Small intestine (tissue), 7 donors: ENCODE data around the gene TMEM14A. TPM values are rescaled to one million over a fixed set of nuclear protein-coding genes. Genes with fewer than 3 reads are reported as not detected.

ENCODE experiments used
- DNase-seq, 2 donors: peaks; one replicate each; pipeline versions ENCODE4 v3.0.0 to v3.0.0-alpha.2; 2013
- FAIRE-seq: peaks from 2 replicates; lab custom pipeline; 2012; peaks lifted over from hg19 to GRCh38; lab: Jason Lieb, UNC
- H3K27ac ChIP-seq, 3 donors: one replicate each; pipeline ENCODE4 v1.5.1; 2013; ENCODE audit warnings: low read length in 2 of 3, mild to moderate bottlenecking in 2 of 3, control low read depth in 1 of 3, inconsistent platforms in 1 of 3, low read depth in 1 of 3, moderate library complexity in 1 of 3
- H3K27me3 ChIP-seq, 3 donors: one replicate each; pipeline ENCODE4 v1.6.1; 2013; ENCODE audit warnings: low read length in 3 of 3, inconsistent platforms in 1 of 3; ENCODE audit not compliant: control insufficient read depth in 3 of 3, insufficient read depth in 3 of 3
- H3K36me3 ChIP-seq, 3 donors: one replicate each; pipeline ENCODE4 v1.6.1; 2013; ENCODE audit warnings: low read length in 3 of 3, inconsistent platforms in 1 of 3, low read depth in 1 of 3, mild to moderate bottlenecking in 1 of 3, moderate library complexity in 1 of 3; ENCODE audit not compliant: control insufficient read depth in 3 of 3, insufficient read depth in 2 of 3
- H3K4me1 ChIP-seq, 3 donors: one replicate each; pipeline ENCODE4 v1.6.1; 2013; ENCODE audit warnings: low read length in 2 of 3, inconsistent platforms in 1 of 3, low read depth in 1 of 3, mild to moderate bottlenecking in 1 of 3, moderate library complexity in 1 of 3; ENCODE audit not compliant: control insufficient read depth in 3 of 3, insufficient read depth in 2 of 3
- H3K4me3 ChIP-seq, 3 donors: one replicate each; pipeline ENCODE4 v1.5.1; 2013; ENCODE audit warnings: low read length in 3 of 3, control low read depth in 1 of 3, inconsistent platforms in 1 of 3, low read depth in 1 of 3, mild to moderate bottlenecking in 1 of 3, moderate library complexity in 1 of 3
- H3K9me3 ChIP-seq, 2 donors: one replicate each; pipeline ENCODE4 v1.6.1; 2013; ENCODE audit warnings: low read depth in 1 of 2, low read length in 1 of 2; ENCODE audit not compliant: control insufficient read depth in 2 of 2, insufficient read depth in 1 of 2
- WGBS, 3 donors: extraction: QIAGEN DNeasy Blood & Tissue Kit; methylation state at CpG; one replicate each; pipeline ENCODE4 v1.1.7; 2013; 5-methylcytosine and 5-hydroxymethylcytosine counted together
- polyA plus RNA-seq, 4 donors: library from polyadenylated mRNA; stranded (reverse) in 3 of 4; unstranded in 1 of 4; fragments of 200-250 nt in 3 of 4; fragments of 120-200 nt in 1 of 4; gene quantifications; one replicate each; pipeline versions ENCODE4 v1.2.1 to v1.2.3, GENCODE V29; 2013
- donor health status: healthy with polysubstance abuse.
- donor health status: control.
- donor health status: control.
- donor health status: Bipolar disorder and iron deficiency.
- donor health status: healthy.

TMEM14A gene
- polyA plus RNA-seq, 4 donors: 26.7 to 52.2 (median 36.7) TPM

DNA sequence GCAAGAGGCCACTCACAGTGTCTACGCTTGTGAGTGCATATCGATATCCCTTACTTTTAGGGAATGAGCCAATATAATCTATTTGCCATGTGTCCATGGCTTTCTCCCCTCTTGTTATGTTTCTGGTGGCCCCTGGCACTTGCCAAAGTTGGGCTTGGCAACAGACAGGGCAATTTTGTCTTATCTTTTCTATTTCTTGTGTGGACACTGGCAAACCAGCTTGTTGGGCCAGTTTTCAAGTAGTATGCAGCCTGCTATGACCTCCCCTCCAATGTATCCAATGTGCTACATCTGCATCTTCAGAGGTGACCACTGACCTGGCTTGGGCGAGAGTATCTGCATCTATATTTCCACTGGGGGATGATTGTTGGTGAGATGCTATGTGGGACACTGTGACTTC, 63.2 kb downstream of the TMEM14A start:
- FAIRE-seq (no peak), DNase-seq (no peak)
- no peak overlapping the region for H3K27ac ChIP-seq
- H3K4me1 ChIP-seq: peaks cover 0 to 22% (median 3%) of the 10 kb centered on the region in 3 donors
- H3K27me3 ChIP-seq: no peaks in the 10 kb centered on the region
- H3K36me3 ChIP-seq: no peaks in the 10 kb centered on the region
- no peak overlapping the region for H3K4me3 ChIP-seq
- H3K9me3 ChIP-seq: no peaks in the 10 kb centered on the region
- 91 to 95% (median 95%) methylated on average over 3 of the region's 3 CpGs for WGBS, 3 donors

DNA sequence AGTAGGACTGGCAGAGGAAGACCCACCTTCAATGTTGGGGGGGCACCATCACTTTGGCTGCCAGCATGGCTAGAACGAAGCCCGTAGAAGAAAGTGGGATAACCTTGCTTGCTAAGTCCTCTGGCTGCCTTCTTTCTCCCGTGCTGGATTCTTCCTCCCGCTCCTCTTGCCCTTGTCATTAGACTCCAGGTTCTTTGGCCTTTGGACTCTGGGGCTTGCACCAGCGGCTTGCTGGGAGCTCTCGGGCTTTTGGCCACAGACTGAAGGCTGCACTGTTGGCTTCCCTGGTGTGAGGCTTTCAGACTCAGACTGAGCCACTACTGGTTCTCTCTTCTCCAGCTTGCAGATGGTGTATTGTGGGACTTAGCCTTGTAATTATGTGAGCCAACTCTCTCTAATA, 64.2 kb downstream of the TMEM14A start:
- FAIRE-seq: no peak
- peak overlapping the region in 2 of 3 donors; percentile 24 to 52 for H3K27ac ChIP-seq

DNA sequence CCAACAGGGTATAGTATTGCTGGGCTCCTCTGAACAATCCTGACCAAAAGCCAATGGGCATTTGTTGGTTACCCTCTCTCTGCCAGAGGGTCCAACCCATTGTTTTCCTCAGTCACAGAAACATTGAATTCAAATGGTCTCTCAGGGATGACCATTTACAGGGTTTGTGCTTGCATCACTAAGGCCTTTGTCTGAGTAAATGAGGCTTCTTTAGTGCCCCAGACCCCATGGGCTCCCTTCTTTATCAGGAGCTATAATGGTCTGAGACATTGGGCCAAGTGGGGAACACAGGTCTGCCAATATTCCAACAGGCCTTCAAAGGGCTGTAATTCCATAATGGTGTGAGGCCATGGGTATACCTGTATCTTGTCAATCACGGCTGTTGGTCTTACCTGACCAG, 65.2 kb downstream of the TMEM14A start:
- no peak for FAIRE-seq
- Histone ChIP-seq H3K27ac (no peak overlapping the region), H3K36me3 (no peaks in the 10 kb centered on the region), H3K4me1 (peaks cover 0 to 15% (median 3%) of the 10 kb centered on the region in 3 donors), H3K4me3 (no peak overlapping the region), H3K9me3 (peaks cover 0 to 10% of the 10 kb centered on the region in 2 donors), H3K27me3 (no peaks in the 10 kb centered on the region)
- no peak for DNase-seq
- 79 to 91% (median 90%) methylated on average over 1 of the region's 1 CpG for WGBS, 3 donors

More for the DNA sequence above, 64.2 kb downstream of the TMEM14A start:
- Histone ChIP-seq H3K9me3 (peaks cover 0 to 2% of the 10 kb centered on the region in 2 donors), H3K27me3 (no peaks in the 10 kb centered on the region), H3K4me3 (no peak overlapping the region), H3K36me3 (no peaks in the 10 kb centered on the region), H3K4me1 (peaks cover 0 to 15% (median 3%) of the 10 kb centered on the region in 3 donors)
- 25 to 78% (median 38%) methylated on average over 6 of the region's 6 CpGs for WGBS, 3 donors
- DNase-seq: peak; percentile 73 to 91

Other genes with a start within 250 kb of the TMEM14A start
- 10 to 100 TPM in 2 of 4 donors, 1 to 10 TPM in 2; 2.7 to 66.0 (median 8.5) TPM for gene TRAM2, start 94.1 kb upstream of the TMEM14A start, polyA plus RNA-seq
- gene GSTA2, start 92.4 kb downstream of the TMEM14A start, polyA plus RNA-seq: 100 to 1,000 TPM in 1 of 4 donors, 10 to 100 TPM in 3; 21.5 to 232 (median 56.4) TPM
- gene GSTA1, start 132.7 kb downstream of the TMEM14A start, polyA plus RNA-seq: 1,000 to 10,000 TPM in 2 of 4 donors, 100 to 1,000 TPM in 2; 174 to 2,206 (median 874) TPM
- not detected for gene GSTA5, start 169.7 kb downstream of the TMEM14A start, polyA plus RNA-seq
- gene GSTA3, start 238.6 kb downstream of the TMEM14A start, polyA plus RNA-seq: not detected